ENCODE measurements around the gene SKI. TPM values are rescaled to one million over a fixed set of nuclear protein-coding genes. Genes with fewer than 3 reads are reported as not detected.

Gene SKI
- total and polyA plus RNA-seq, 2 donors (not counting 1 experiment from before 2014, with no cell fraction given), result 14.9 to 74.9 TPM

DNA sequence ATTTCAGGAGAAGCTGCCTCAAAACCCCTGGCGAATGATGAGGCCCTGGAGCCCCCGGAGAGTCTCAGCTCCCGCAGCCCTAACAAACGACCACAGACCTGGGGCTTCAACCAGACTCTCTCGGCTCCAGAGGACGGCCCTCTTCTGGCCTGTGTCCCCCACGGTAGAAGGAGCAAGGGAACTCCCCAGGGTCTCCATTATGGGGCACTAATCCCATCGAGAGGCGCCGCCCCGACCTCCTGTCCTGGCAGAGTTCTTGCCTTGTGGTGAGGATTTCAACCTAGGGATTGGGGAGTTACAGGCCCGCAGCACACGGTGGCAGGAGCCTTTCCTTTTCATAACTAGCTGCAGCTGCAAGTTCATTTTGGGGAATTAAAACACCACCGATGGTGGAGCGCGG, 39.8 kb upstream of the SKI start:
- peaks cover 11% of the 10 kb centered on the region for H3K4me1 Mint-ChIP-seq
- H3K4me3 Mint-ChIP-seq, result peak overlapping the region; percentile 23
- no peaks in the 10 kb centered on the region for H3K9me3 Mint-ChIP-seq (ENCODE audit: insufficient read depth)
- intact Hi-C loops (cut with micrococcal nuclease), result loop anchor here (2.0 kb wide), 1 partner anchor 16 kb away; no protein-coding TSS in a partner anchor
- H2AFZ ChIP-seq (ENCODE audit: insufficient read depth, low read depth, low read length, poor library complexity, severe bottlenecking), result no peak overlapping the region
- peaks cover 18% of the 10 kb centered on the region for H3K79me2 ChIP-seq (ENCODE audit: control insufficient read depth, insufficient read depth, low read length)
- peaks cover 0 to 13% of the 10 kb centered on the region in 2 experiments for H3K36me3 ChIP-seq (replicated peaks in 1 of 2; ENCODE audit: control extremely low read depth in 1 of 2, control insufficient read depth in 1 of 2, extremely low read depth in 1 of 2, insufficient read depth in 2 of 2, low read length in 1 of 2)
- ChIA-PET POLR2A (interaction anchor here (1.8 kb wide), 1 partner anchor 203 kb away, joined by 7 read pairs; the partner anchor contains the start of genes MORN1 and RER1), CTCF (interaction anchor here (0.6 to 13.5 kb wide), 6 partner anchors 13 to 1236 kb away, joined by 3 to 295 read pairs (median 4); no protein-coding TSS in a partner anchor)
- ATAC-seq (ENCODE audit: low read depth) (no peak), DNase-seq (no peak)
- no peak overlapping the region for H3K27ac Mint-ChIP-seq
- H3K9me3 ChIP-seq (ENCODE audit: control extremely low read depth in 1 of 3, control insufficient read depth in 2 of 3, insufficient read depth in 1 of 3, low read length in 2 of 3), result peaks cover 0 to 2% (median 0%) of the 10 kb centered on the region in 3 donors
- no peak overlapping the region for H3K27ac ChIP-seq (ENCODE audit: low read length in 2 of 2)
- H3K9ac ChIP-seq (ENCODE audit: low read length), result no peak overlapping the region
- 97% methylated on average over 16 of the region's 16 CpGs for WGBS (ENCODE audit: insufficient coverage)
- TF ChIP-seq EZH2 (IDR thresholded peaks at IDR 0.05; ENCODE audit: borderline replicate concordance, insufficient read depth, low read depth, low read length, poor library complexity, severe bottlenecking), result no peak
- TF ChIP-seq CTCF (IDR thresholded peaks at IDR 0.05), result no peak
- no peaks in the 10 kb centered on the region for H3K27me3 Mint-ChIP-seq
- H3K27me3 ChIP-seq (replicated peaks in 1 of 4; ENCODE audit: control extremely low read depth in 1 of 4, control insufficient read depth in 3 of 4, insufficient read depth in 4 of 4, low read length in 3 of 4), result no peaks in the 10 kb centered on the region
- H4K20me1 ChIP-seq (ENCODE audit: control insufficient read depth, insufficient read depth, low read length, poor library complexity, severe bottlenecking), result peaks cover 6% of the 10 kb centered on the region
- peaks cover 0 to 18% of the 10 kb centered on the region in 2 donors for H3K4me1 ChIP-seq (ENCODE audit: control insufficient read depth in 2 of 2, insufficient read depth in 2 of 2, low read length in 2 of 2)
- H3K4me3 ChIP-seq (ENCODE audit: control extremely low read depth in 1 of 5, extremely low read depth in 1 of 5, insufficient read depth in 1 of 5, low read depth in 2 of 5, low read length in 4 of 5), result no peak overlapping the region
- no peak overlapping the region for H3K4me2 ChIP-seq (replicated peaks; ENCODE audit: low read depth, low read length, poor library complexity, severe bottlenecking)

All from B cell (primary cell).